Measurements from ENCODE around the gene FCGR3A.
"Not testable (repeated sequence)": the region's sequence is repeated elsewhere in the genome, so short reads cannot be mapped to it uniquely, and the experiment has no call there.

The FCGR3A gene

DNA sequence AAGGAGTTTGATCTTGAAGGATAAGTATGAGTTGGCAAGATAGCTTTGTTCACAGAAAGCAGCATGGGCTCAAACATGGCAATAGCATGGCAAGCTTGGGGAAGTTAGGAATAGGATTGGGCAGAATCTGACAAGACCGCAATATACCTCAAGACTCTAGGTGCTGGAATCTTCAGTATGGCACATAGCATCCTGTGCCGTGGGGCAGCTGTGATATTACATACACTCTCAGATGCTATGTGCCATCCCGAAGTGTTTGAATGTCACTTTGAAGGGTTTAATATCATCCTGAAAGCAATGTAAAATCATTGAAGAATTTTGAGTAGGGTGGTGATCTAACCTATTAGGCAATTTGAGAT, 17.0 kb upstream of the FCGR3A start:
- H3K9me3 ChIP-seq (ENCODE audit: insufficient read depth, low read length, severe bottlenecking): not testable (repeated sequence)

DNA sequence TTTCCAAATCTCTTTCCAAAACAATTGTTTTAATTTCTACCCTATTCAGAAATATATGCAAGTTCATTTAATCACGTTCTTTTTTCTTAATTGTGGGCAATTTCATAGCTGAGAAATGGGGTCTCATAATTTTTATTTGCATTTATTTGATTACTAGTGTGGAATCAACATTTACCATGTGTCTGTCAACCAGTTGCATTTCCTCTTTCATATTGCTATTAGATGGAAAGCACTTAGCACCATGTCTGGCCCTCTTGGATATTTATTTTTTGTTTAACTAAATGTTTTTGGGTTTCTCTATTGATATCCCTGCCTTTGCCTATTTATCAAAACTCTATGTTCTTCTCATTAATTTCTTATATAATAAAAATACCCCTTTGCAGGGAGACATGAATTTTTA, 13.9 kb upstream of the FCGR3A start:
- H2AFZ ChIP-seq (ENCODE audit: low read depth, low read length); H3K36me3 ChIP-seq (ENCODE audit: insufficient read depth, low read length); H3K9me3 ChIP-seq (ENCODE audit: insufficient read depth, low read length, severe bottlenecking): not testable (repeated sequence)

More for the DNA sequence above, 17.0 kb upstream of the FCGR3A start:
- not testable (repeated sequence) for H4K20me1 ChIP-seq (ENCODE audit: insufficient read depth, low read length); H3K4me2 ChIP-seq (ENCODE audit: insufficient read depth, low read length); ATAC-seq (ENCODE audit: insufficient read depth, low read depth); H3K9ac ChIP-seq (ENCODE audit: low read depth, low read length); H3K79me2 ChIP-seq (ENCODE audit: insufficient read depth, low read length); H3K27ac ChIP-seq (ENCODE audit: low read length); H3K36me3 ChIP-seq (ENCODE audit: insufficient read depth, low read length); H2AFZ ChIP-seq (ENCODE audit: low read depth, low read length); H3K4me1 ChIP-seq (ENCODE audit: insufficient read depth, low read length); DNase-seq; H3K4me3 ChIP-seq (ENCODE audit: low read depth in 1 of 2, low read length in 2 of 2); H3K27me3 ChIP-seq (ENCODE audit: insufficient read depth, low read length, poor library complexity)

DNA sequence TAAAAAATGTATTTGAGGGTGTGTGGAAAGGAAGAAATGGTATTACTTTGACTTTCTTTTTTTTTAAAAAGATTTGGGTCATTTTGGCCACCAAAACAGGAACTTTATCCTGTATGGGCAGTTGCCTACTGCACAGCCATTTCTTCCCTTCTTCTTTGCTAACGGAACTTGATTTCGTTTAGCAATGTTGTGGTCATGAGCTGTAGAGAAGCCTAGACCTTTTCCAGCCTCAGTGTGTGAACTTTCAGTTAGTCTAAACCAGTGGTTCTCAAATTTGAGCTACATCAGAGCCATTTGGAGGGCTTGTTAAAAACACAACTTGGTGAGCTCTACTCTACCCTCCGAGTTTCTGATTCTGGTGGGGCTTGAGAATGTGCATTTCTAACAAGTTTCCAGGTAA, 12.8 kb upstream of the FCGR3A start:
- not testable (repeated sequence) for H3K36me3 ChIP-seq (ENCODE audit: insufficient read depth, low read length); H3K4me3 ChIP-seq (ENCODE audit: low read depth in 1 of 2, low read length in 2 of 2); H3K27ac ChIP-seq (ENCODE audit: low read length); H4K20me1 ChIP-seq (ENCODE audit: insufficient read depth, low read length); H2AFZ ChIP-seq (ENCODE audit: low read depth, low read length); H3K4me2 ChIP-seq (ENCODE audit: insufficient read depth, low read length); ATAC-seq (ENCODE audit: insufficient read depth, low read depth); DNase-seq; H3K4me1 ChIP-seq (ENCODE audit: insufficient read depth, low read length); H3K79me2 ChIP-seq (ENCODE audit: insufficient read depth, low read length); H3K9me3 ChIP-seq (ENCODE audit: insufficient read depth, low read length, severe bottlenecking); H3K27me3 ChIP-seq (ENCODE audit: insufficient read depth, low read length, poor library complexity); H3K9ac ChIP-seq (ENCODE audit: low read depth, low read length)

More for the DNA sequence above, 13.9 kb upstream of the FCGR3A start:
- not testable (repeated sequence) for ATAC-seq (ENCODE audit: insufficient read depth, low read depth); H3K79me2 ChIP-seq (ENCODE audit: insufficient read depth, low read length); H3K4me2 ChIP-seq (ENCODE audit: insufficient read depth, low read length); H3K27me3 ChIP-seq (ENCODE audit: insufficient read depth, low read length, poor library complexity); DNase-seq; H4K20me1 ChIP-seq (ENCODE audit: insufficient read depth, low read length); H3K4me1 ChIP-seq (ENCODE audit: insufficient read depth, low read length); H3K9ac ChIP-seq (ENCODE audit: low read depth, low read length); H3K27ac ChIP-seq (ENCODE audit: low read length); H3K4me3 ChIP-seq (ENCODE audit: low read depth in 1 of 2, low read length in 2 of 2)

DNA sequence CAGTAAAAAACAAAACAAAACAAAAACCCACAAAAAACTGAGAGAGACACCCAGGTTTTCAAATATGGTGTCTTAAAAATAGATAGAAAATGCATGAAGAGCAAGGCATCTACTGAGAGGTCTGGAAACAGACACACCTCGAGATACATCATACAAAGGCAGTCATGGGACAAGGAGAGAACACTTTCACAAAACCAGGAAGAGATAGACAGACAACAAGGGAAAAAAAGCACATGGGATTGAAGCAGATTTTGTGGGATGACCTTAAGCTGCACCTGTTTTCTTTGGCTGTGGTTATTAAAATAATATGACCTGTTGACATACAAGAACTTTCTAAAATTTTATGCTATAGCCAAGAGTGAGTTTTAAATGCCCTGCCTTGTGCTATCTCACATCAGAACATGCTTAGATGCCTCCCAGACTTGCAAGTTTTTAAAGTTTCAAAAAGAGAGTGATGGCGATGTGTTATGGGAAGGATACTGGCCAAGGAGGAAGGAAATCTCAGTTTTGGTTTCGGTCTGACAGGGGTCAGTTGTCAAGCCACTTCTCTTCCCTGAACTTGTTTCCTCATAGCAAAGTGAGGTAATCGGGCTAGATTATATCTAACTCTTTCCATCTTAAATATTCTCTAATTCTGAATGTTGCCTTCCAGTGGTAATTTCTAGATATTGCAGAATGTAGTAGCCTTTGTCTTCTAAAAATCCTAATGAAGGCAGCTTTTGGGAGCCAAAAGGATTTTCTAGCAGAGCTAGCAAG, 11.5 kb upstream of the FCGR3A start:
- H4K20me1 ChIP-seq (ENCODE audit: insufficient read depth, low read length); H2AFZ ChIP-seq (ENCODE audit: low read depth, low read length); H3K36me3 ChIP-seq (ENCODE audit: insufficient read depth, low read length); ATAC-seq (ENCODE audit: insufficient read depth, low read depth); DNase-seq; H3K9ac ChIP-seq (ENCODE audit: low read depth, low read length); H3K4me3 ChIP-seq (ENCODE audit: low read depth in 1 of 2, low read length in 2 of 2); H3K4me1 ChIP-seq (ENCODE audit: insufficient read depth, low read length); H3K27ac ChIP-seq (ENCODE audit: low read length); H3K27me3 ChIP-seq (ENCODE audit: insufficient read depth, low read length, poor library complexity); H3K9me3 ChIP-seq (ENCODE audit: insufficient read depth, low read length, severe bottlenecking); H3K4me2 ChIP-seq (ENCODE audit: insufficient read depth, low read length); H3K79me2 ChIP-seq (ENCODE audit: insufficient read depth, low read length): not testable (repeated sequence)

DNA sequence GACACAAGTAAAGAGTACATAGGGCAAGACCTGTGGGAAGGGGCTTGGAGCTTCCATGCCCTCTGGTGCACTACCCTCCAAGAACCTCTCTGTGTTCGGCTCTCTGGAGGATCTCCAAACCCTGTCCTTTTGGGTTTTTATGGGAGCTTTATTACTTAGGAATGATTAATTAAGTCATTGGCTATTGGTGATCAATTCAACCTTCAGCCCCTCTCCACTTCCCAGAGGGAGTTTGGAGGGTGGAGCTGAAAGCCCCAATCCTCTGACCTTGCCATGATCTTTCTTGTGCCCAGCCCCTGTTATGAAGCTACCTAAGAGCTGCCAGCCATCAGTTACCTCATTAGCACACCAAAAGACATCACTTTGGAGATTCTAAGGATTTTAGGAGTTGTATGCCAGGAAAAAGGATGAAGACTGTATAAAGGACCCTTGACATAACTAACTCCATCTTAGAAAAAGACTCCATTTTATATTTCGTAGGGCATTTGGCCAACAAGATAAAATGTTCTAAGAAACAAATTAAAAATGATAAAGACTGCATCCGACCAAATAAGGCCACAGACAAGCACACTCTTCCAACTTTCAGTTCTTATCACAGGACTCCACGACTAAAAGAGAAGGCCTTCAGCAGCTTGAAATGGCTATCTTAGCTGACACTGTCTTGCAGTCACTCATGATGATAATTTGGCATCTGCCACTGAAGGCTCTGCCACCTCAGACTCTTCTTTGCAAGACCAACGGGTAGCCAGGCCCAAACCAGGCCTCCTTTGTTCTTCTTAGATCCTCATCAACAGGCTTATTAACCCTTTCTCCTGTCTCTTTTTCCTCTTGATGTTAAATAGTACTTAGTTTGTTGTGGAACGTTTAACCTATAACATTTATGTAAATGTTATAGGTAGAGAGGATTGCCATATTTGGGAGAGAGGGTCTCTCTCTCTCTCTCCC, 8.2 kb upstream of the FCGR3A start:
- H2AFZ ChIP-seq (ENCODE audit: low read depth, low read length); H3K4me3 ChIP-seq (ENCODE audit: low read depth in 1 of 2, low read length in 2 of 2); H3K4me2 ChIP-seq (ENCODE audit: insufficient read depth, low read length); H3K27me3 ChIP-seq (ENCODE audit: insufficient read depth, low read length, poor library complexity); H3K36me3 ChIP-seq (ENCODE audit: insufficient read depth, low read length); H3K27ac ChIP-seq (ENCODE audit: low read length); DNase-seq; ATAC-seq (ENCODE audit: insufficient read depth, low read depth); H3K79me2 ChIP-seq (ENCODE audit: insufficient read depth, low read length); H4K20me1 ChIP-seq (ENCODE audit: insufficient read depth, low read length); H3K4me1 ChIP-seq (ENCODE audit: insufficient read depth, low read length); H3K9me3 ChIP-seq (ENCODE audit: insufficient read depth, low read length, severe bottlenecking); H3K9ac ChIP-seq (ENCODE audit: low read depth, low read length): not testable (repeated sequence)

DNA sequence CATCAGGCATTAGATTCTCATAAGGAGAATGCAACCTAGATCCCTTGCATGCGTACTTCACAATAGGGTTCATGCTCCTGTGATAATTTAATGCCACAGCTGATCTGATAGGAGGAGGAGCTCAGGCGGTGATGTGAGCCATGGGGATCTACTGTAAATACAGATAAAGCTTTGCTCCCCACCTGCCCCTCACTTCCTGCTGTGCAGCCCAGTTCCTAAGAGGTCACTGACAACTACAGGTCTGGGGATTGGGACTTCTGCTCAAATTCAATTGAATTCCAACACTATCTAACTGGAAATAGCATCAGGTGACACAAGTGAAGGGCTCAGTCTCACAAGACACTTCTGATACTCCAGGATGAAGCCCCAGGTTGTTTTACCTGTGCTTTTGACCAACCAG, 7.4 kb upstream of the FCGR3A start:
- not testable (repeated sequence) for H3K27ac ChIP-seq (ENCODE audit: low read length); ATAC-seq (ENCODE audit: insufficient read depth, low read depth); H4K20me1 ChIP-seq (ENCODE audit: insufficient read depth, low read length); H3K79me2 ChIP-seq (ENCODE audit: insufficient read depth, low read length); H3K4me1 ChIP-seq (ENCODE audit: insufficient read depth, low read length); H3K9ac ChIP-seq (ENCODE audit: low read depth, low read length); H3K4me2 ChIP-seq (ENCODE audit: insufficient read depth, low read length); H3K27me3 ChIP-seq (ENCODE audit: insufficient read depth, low read length, poor library complexity); H3K9me3 ChIP-seq (ENCODE audit: insufficient read depth, low read length, severe bottlenecking); H2AFZ ChIP-seq (ENCODE audit: low read depth, low read length); H3K36me3 ChIP-seq (ENCODE audit: insufficient read depth, low read length); DNase-seq; H3K4me3 ChIP-seq (ENCODE audit: low read depth in 1 of 2, low read length in 2 of 2)

DNA sequence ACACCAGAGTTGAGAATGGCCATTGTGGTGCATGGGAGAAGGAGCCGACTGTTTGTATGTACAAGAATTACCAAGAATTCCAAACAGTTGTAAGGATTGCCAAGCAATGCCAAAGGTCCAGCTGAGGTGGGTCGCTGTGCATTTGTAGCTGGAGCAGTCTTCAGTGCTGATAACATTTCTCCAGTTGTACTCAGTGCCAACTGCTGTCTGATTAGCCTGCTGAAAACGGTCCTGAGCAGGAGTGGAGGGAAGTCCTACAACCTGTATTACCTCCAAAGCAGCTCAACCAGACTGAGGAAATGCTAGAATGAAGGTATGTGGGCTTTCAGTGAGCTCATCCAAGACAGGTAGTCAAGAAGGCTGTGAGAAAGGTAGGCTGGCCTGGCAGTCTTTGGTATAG, 6.5 kb upstream of the FCGR3A start:
- not testable (repeated sequence) for H3K9me3 ChIP-seq (ENCODE audit: insufficient read depth, low read length, severe bottlenecking); H3K4me2 ChIP-seq (ENCODE audit: insufficient read depth, low read length); H3K36me3 ChIP-seq (ENCODE audit: insufficient read depth, low read length); H3K79me2 ChIP-seq (ENCODE audit: insufficient read depth, low read length); ATAC-seq (ENCODE audit: insufficient read depth, low read depth); H3K9ac ChIP-seq (ENCODE audit: low read depth, low read length); H3K27me3 ChIP-seq (ENCODE audit: insufficient read depth, low read length, poor library complexity); H2AFZ ChIP-seq (ENCODE audit: low read depth, low read length); H3K4me1 ChIP-seq (ENCODE audit: insufficient read depth, low read length); DNase-seq; H3K4me3 ChIP-seq (ENCODE audit: low read depth in 1 of 2, low read length in 2 of 2); H3K27ac ChIP-seq (ENCODE audit: low read length); H4K20me1 ChIP-seq (ENCODE audit: insufficient read depth, low read length)

DNA sequence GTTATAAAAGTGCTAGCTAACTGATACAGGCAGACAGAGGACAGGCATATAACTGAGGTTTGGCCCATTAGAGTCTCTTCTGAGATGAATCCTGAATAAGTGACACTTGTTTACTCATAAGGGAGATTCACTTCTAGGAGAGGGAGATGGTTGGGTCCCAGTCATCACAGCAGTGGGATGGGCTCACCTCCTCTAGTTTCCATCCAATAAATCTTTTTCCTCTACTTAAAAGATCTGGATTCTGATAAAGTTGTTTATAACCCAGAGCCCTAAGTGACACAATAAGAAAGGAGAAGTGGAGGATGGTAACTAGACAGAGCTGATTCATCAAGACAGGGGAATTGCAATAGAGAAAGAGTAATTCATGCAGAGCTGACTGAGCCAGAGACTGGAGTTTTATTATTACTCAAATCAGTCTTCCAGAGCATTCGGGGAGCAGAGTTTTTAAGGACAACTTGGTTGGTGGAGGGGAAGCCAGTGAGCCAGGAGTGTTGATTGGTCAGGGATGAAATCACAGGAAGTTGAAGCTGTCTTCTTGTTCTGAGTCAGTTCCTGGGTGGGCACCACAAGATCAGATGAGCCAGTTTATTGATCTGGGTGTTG, 5.3 kb upstream of the FCGR3A start:
- H3K4me3 ChIP-seq (ENCODE audit: low read depth in 1 of 2, low read length in 2 of 2); H3K4me2 ChIP-seq (ENCODE audit: insufficient read depth, low read length); H3K27ac ChIP-seq (ENCODE audit: low read length); H3K79me2 ChIP-seq (ENCODE audit: insufficient read depth, low read length); H3K9ac ChIP-seq (ENCODE audit: low read depth, low read length); H3K4me1 ChIP-seq (ENCODE audit: insufficient read depth, low read length); DNase-seq; ATAC-seq (ENCODE audit: insufficient read depth, low read depth); H3K27me3 ChIP-seq (ENCODE audit: insufficient read depth, low read length, poor library complexity); H3K36me3 ChIP-seq (ENCODE audit: insufficient read depth, low read length); H3K9me3 ChIP-seq (ENCODE audit: insufficient read depth, low read length, severe bottlenecking); H4K20me1 ChIP-seq (ENCODE audit: insufficient read depth, low read length); H2AFZ ChIP-seq (ENCODE audit: low read depth, low read length): not testable (repeated sequence)

Measured in DND-41 (cell line).